ENCODE results near the gene KAT6B.

Gene KAT6B

GRCh38 chr10:74958316-74958715, 131.9 kb downstream of the KAT6B start:
- no peak overlapping the region for H3K4me3 ChIP-seq
- H3K27ac ChIP-seq = no peak overlapping the region
- no peak for DNase-seq (ENCODE audit: low spot score)
- TF ChIP-seq CTCF (IDR thresholded peaks at IDR 0.05) = no peak

GRCh38 chr10:74960670-74961069, 134.3 kb downstream of the KAT6B start:
- TF ChIP-seq CTCF (IDR thresholded peaks at IDR 0.05) = no peak
- Histone ChIP-seq H3K4me3 (no peak overlapping the region), H3K27ac (no peak overlapping the region)
- DNase-seq (ENCODE audit: low spot score) = no peak

GRCh38 chr10:74962517-74962916, 136.1 kb downstream of the KAT6B start:
- TF ChIP-seq CTCF (IDR thresholded peaks at IDR 0.05) = no peak
- no peak for DNase-seq (ENCODE audit: low spot score)
- Histone ChIP-seq H3K27ac (no peak overlapping the region), H3K4me3 (no peak overlapping the region)

- no peak overlapping the region for H3K4me3 ChIP-seq
- no peak for DNase-seq (ENCODE audit: low spot score)
- H3K27ac ChIP-seq = no peak overlapping the region
- no peak for TF ChIP-seq CTCF (IDR thresholded peaks at IDR 0.05)
Observed at GRCh38 chr10:74963549-74963948, 137.1 kb downstream of the KAT6B start.

- Histone ChIP-seq H3K4me3 (no peak overlapping the region), H3K27ac (no peak overlapping the region)
- DNase-seq (ENCODE audit: low spot score) = no peak
- TF ChIP-seq CTCF (IDR thresholded peaks at IDR 0.05) = no peak
Observed at GRCh38 chr10:74967911-74968666, 141.7 kb downstream of the KAT6B start.

- DNase-seq (ENCODE audit: low spot score) = no peak
- TF ChIP-seq CTCF (IDR thresholded peaks at IDR 0.05) = no peak
- no peak overlapping the region for H3K27ac ChIP-seq
- no peak overlapping the region for H3K4me3 ChIP-seq
Observed at GRCh38 chr10:74968667-74969061, 142.3 kb downstream of the KAT6B start.

GRCh38 chr10:74969093-74969492, 142.7 kb downstream of the KAT6B start:
- TF ChIP-seq CTCF (IDR thresholded peaks at IDR 0.05) = no peak
- Histone ChIP-seq H3K4me3 (no peak overlapping the region), H3K27ac (no peak overlapping the region)
- no peak for DNase-seq (ENCODE audit: low spot score)

Measured in coronary artery (tissue), 2 donors.